Measurements from ENCODE around the gene MRPL34.

- no peak for TF ChIP-seq POLR2A (IDR thresholded peaks at IDR 0.05)
- no peak for TF ChIP-seq EP300 (IDR thresholded peaks at IDR 0.05)
- no peak for TF ChIP-seq CTCF (IDR thresholded peaks at IDR 0.05)
- TF ChIP-seq POLR2AphosphoS5 (IDR thresholded peaks at IDR 0.05), result no peak
These were observed 33.5 kb downstream of the MRPL34 start for GRCh38 chr19:17339088-17339741.
